Keratinocyte (primary cell): ENCODE measurements around the gene TSPEAR. TPM values are rescaled to one million over a fixed set of nuclear protein-coding genes. Genes with fewer than 3 reads are reported as not detected.

Experiments used
- DNase-seq: peaks from one replicate; pipeline ENCODE4 v3.0.0-alpha.2; 2011; ENCODE audit warnings: low read depth, missing footprints, low spot score
- FAIRE-seq: peaks from 2 replicates; lab custom pipeline; 2011; peaks lifted over from hg19 to GRCh38; lab: Jason Lieb, UNC
- H2AFZ ChIP-seq: 2 replicates; pipeline ENCODE4 v1.6.0; 2012; ENCODE audit warnings: low read length, control low read depth, inconsistent platforms; ENCODE audit not compliant: control insufficient read depth
- H3K27ac ChIP-seq: 2 replicates; pipeline ENCODE4 v1.5.1; 2011; ENCODE audit warnings: low read length; ENCODE audit not compliant: control insufficient read depth, insufficient read depth
- H3K27me3 ChIP-seq: 3 replicates; pipeline ENCODE4 v1.6.0; 2011; ENCODE audit warnings: low read length; ENCODE audit not compliant: control insufficient read depth, insufficient read depth; ENCODE audit errors: extremely low read depth
- H3K36me3 ChIP-seq, 2 experiments: 2 replicates in 1 of 2; 3 replicates in 1 of 2; pipeline ENCODE4 v1.5.1; 2011; ENCODE audit warnings: low read length in 2 of 2, mild to moderate bottlenecking in 1 of 2; ENCODE audit not compliant: control insufficient read depth in 2 of 2, insufficient read depth in 2 of 2; ENCODE audit errors: extremely low read depth in 1 of 2
- H3K4me1 ChIP-seq: 3 replicates; pipeline ENCODE4 v1.5.1; 2011; ENCODE audit warnings: low read length; ENCODE audit not compliant: control insufficient read depth, insufficient read depth; ENCODE audit errors: extremely low read depth
- H3K4me2 ChIP-seq: 3 replicates; pipeline ENCODE4 v1.6.0; 2011; ENCODE audit warnings: low read depth, low read length; ENCODE audit not compliant: control insufficient read depth, insufficient read depth; ENCODE audit errors: extremely low read depth
- H3K4me3 ChIP-seq, 3 experiments: fragments of 200-600 bp in 1 of 3; sonication (generic) in 1 of 3; 2 replicates in 2 of 3; 3 replicates in 1 of 3; pipeline ENCODE4 v1.5.1; 2011 to 2016; ENCODE audit warnings: low read length in 3 of 3, mild to moderate bottlenecking in 3 of 3, control low read depth in 2 of 3, inconsistent platforms in 1 of 3, low read depth in 1 of 3, mixed read lengths in 1 of 3, mixed run types in 1 of 3, moderate library complexity in 1 of 3; ENCODE audit not compliant: control insufficient read depth in 2 of 3, insufficient read depth in 2 of 3; ENCODE audit errors: extremely low read depth in 1 of 3
- H3K79me2 ChIP-seq: 2 replicates; pipeline ENCODE4 v1.6.0; 2012; ENCODE audit warnings: low read length; ENCODE audit not compliant: control insufficient read depth, insufficient read depth
- H3K9ac ChIP-seq: 3 replicates; pipeline ENCODE4 v1.6.0; 2011; ENCODE audit warnings: low read length; ENCODE audit not compliant: control insufficient read depth, insufficient read depth; ENCODE audit errors: extremely low read depth
- H3K9me1 ChIP-seq: 3 replicates; pipeline ENCODE4 v1.6.0; 2011; ENCODE audit warnings: low read length; ENCODE audit not compliant: control insufficient read depth, insufficient read depth; ENCODE audit errors: extremely low read depth
- H3K9me3 ChIP-seq: 2 replicates; pipeline ENCODE4 v1.5.1; 2012; ENCODE audit warnings: low read depth, low read length; ENCODE audit not compliant: control insufficient read depth
- H4K20me1 ChIP-seq: 3 replicates; pipeline ENCODE4 v1.6.0; 2011; ENCODE audit warnings: low read length; ENCODE audit not compliant: control insufficient read depth, insufficient read depth; ENCODE audit errors: extremely low read depth
- CTCF ChIP-seq, 3 experiments: IDR thresholded peaks in 1 of 3; conservative IDR thresholded peaks in 1 of 3; optimal IDR thresholded peaks in 1 of 3; 2 replicates in 2 of 3; 3 replicates in 1 of 3; pipeline versions ENCODE3 to v1.5.1; 2011; ENCODE audit warnings: low read length in 3 of 3, mild to moderate bottlenecking in 3 of 3, moderate library complexity in 2 of 3, control low read depth in 1 of 3, inconsistent platforms in 1 of 3; ENCODE audit not compliant: insufficient read depth in 2 of 3; ENCODE audit errors: extremely low read depth in 1 of 3
- EZH2 ChIP-seq: IDR thresholded peaks from one replicate; pipeline ENCODE4 v1.6.1; 2012; ENCODE audit warnings: inconsistent platforms, mild to moderate bottlenecking, low read length, moderate library complexity
- dilution Hi-C: fragments of 300-500 bp; cut with MboI; formaldehyde crosslinking; loops from one replicate; pipeline ENCODE4 v1.7.0; 2020; ENCODE audit warnings: low sequenced_read_pairs; ENCODE audit not compliant: extremely low pct_ligation_motif_present
- polyA plus RNA-seq, 5 experiments: library from polyadenylated mRNA; depleted of rRNA in 3 of 5; stranded (reverse) in 3 of 5; stranded (forward) in 1 of 5; unstranded in 1 of 5; fragments of >200 nt; gene quantifications; 1 replicate in 1 of 5; 2 replicates in 3 of 5; 3 replicates in 1 of 5; pipeline versions ENCODE4 v1.2.1 to v1.2.3, GENCODE V29; 2011 to 2012; ENCODE audit warnings: missing spikeins in 2 of 5, low read depth in 1 of 5, low replicate concordance in 1 of 5

The TSPEAR gene
- polyA plus RNA-seq, 1 donor (not counting 4 experiments of a cell fraction or from before 2014, with no cell fraction given): 0.12 TPM

GRCh38 chr21:44516828-44517174 is 194.6 kb downstream of the TSPEAR start:
- no peak overlapping the region for H2AFZ ChIP-seq
- no peaks in the 10 kb centered on the region for H3K9me1 ChIP-seq
- no peaks in the 10 kb centered on the region for H4K20me1 ChIP-seq
- no peak overlapping the region for H3K9ac ChIP-seq
- no peaks in the 10 kb centered on the region for H3K79me2 ChIP-seq
- peaks cover 6% of the 10 kb centered on the region for H3K27me3 ChIP-seq
- no peak for FAIRE-seq
- no peak for TF ChIP-seq CTCF (optimal IDR thresholded peaks at IDR 0.05 in 1 of 3, IDR thresholded peaks at IDR 0.05 in 1 of 3, conservative IDR thresholded peaks at IDR 0.05 in 1 of 3; ENCODE audit: extremely low read depth in 1 of 3, insufficient read depth in 2 of 3, low read length in 3 of 3)
- TF ChIP-seq EZH2: no peak
- DNase-seq: no peak
- H3K4me3 ChIP-seq: no peak overlapping the region
- no peaks in the 10 kb centered on the region for H3K9me3 ChIP-seq
- dilution Hi-C loops: no loop called here
- H3K27ac ChIP-seq: no peak overlapping the region
- no peaks in the 10 kb centered on the region for H3K4me1 ChIP-seq
- H3K36me3 ChIP-seq: no peaks in the 10 kb centered on the region
- H3K4me2 ChIP-seq: no peak overlapping the region

- Histone ChIP-seq H3K4me3 (no peak overlapping the region), H3K9me1 (no peaks in the 10 kb centered on the region), H3K27me3 (peaks cover 11% of the 10 kb centered on the region), H3K4me1 (no peaks in the 10 kb centered on the region), H2AFZ (no peak overlapping the region), H3K27ac (no peak overlapping the region), H4K20me1 (no peaks in the 10 kb centered on the region), H3K9me3 (no peaks in the 10 kb centered on the region), H3K4me2 (no peak overlapping the region), H3K79me2 (no peaks in the 10 kb centered on the region), H3K36me3 (no peaks in the 10 kb centered on the region), H3K9ac (no peak overlapping the region)
- no peak for DNase-seq
- TF ChIP-seq EZH2 (no peak), CTCF (optimal IDR thresholded peaks at IDR 0.05 in 1 of 3, IDR thresholded peaks at IDR 0.05 in 1 of 3, conservative IDR thresholded peaks at IDR 0.05 in 1 of 3; ENCODE audit: extremely low read depth in 1 of 3, insufficient read depth in 2 of 3, low read length in 3 of 3) (no peak)
- dilution Hi-C loops: no loop called here
- FAIRE-seq: no peak
Observed at GRCh38 chr21:44516342-44516741, 195.0 kb downstream of the TSPEAR start.
